Sigmoid colon (tissue), 7 donors: ENCODE measurements around the gene ACTG1. TPM values are rescaled to one million over a fixed set of nuclear protein-coding genes. Genes with fewer than 3 reads are reported as not detected.

Experiments used
- DNase-seq: peaks from one replicate; pipeline ENCODE4 v3.0.0-alpha.2; 2019
- H3K27ac ChIP-seq, 4 donors: fragments of 200-600 bp; sonication (generic); one replicate each; pipeline ENCODE4 v1.5.1; 2016 to 2019; ENCODE audit warnings: mild to moderate bottlenecking in 1 of 4
- H3K27me3 ChIP-seq, 3 donors: fragments of 200-600 bp; sonication (generic); one replicate each; pipeline ENCODE4 v1.5.1; 2019; ENCODE audit warnings: mild to moderate bottlenecking in 1 of 3
- H3K36me3 ChIP-seq, 4 donors: fragments of 200-600 bp; sonication (generic); one replicate each; pipeline ENCODE4 v1.5.1; 2016 to 2019
- H3K4me1 ChIP-seq, 4 donors: fragments of 200-600 bp; sonication (generic); one replicate each; pipeline ENCODE4 v1.5.1; 2017 to 2019
- H3K4me3 ChIP-seq, 4 donors: fragments of 200-600 bp; sonication (generic); one replicate each; pipeline ENCODE4 v1.5.1; 2017 to 2019; ENCODE audit warnings: mild to moderate bottlenecking in 2 of 4, moderate library complexity in 1 of 4
- H3K9me3 ChIP-seq, 4 donors: fragments of 200-600 bp in 3 of 4; sonication (generic) in 3 of 4; one replicate each; pipeline versions ENCODE4 v1.5.1 to v1.6.1; 2013 to 2019
- EP300 ChIP-seq, 4 donors: sonication (generic); formaldehyde crosslinking; IDR thresholded peaks; one replicate each; pipeline ENCODE4 v1.6.1; 2017; ENCODE audit warnings: antibody characterized with exemption in 4 of 4
- POLR2A ChIP-seq, 2 donors: fragments of 450-650 bp; IDR thresholded peaks; one replicate each; pipeline ENCODE4 v1.6.1; 2016; ENCODE audit warnings: antibody characterized with exemption in 2 of 2, mild to moderate bottlenecking in 2 of 2, moderate library complexity in 2 of 2
- POLR2AphosphoS5 ChIP-seq, 4 donors: sonication (generic); formaldehyde crosslinking; IDR thresholded peaks; one replicate each; pipeline ENCODE4 v1.6.1; 2017; ENCODE audit warnings: antibody characterized with exemption in 4 of 4
- WGBS, 2 donors: extraction: QIAGEN DNeasy Blood & Tissue Kit; methylation state at CpG; one replicate each; pipeline ENCODE4 v1.1.7; 2013; 5-methylcytosine and 5-hydroxymethylcytosine counted together
- intact Hi-C: fragments of 100-400 bp; cut with DNase I; formaldehyde crosslinking; loops from one replicate; pipeline ENCODE4 v1.15.1; 2023
- polyA plus RNA-seq, 3 donors: library from polyadenylated mRNA; stranded (reverse); fragments of 200-250 nt; gene quantifications; one replicate each; pipeline ENCODE4 v1.2.3, GENCODE V29; 2013
- total RNA-seq, 4 donors: library from RNA; depleted of rRNA; stranded (reverse); fragments of >200 nt; gene quantifications; one replicate each; pipeline ENCODE4 v1.1.0, GENCODE V29; 2016
- TF ChIP-seq, protein P1 (sequence below), 4 experiments: fragments of 450-650 bp in 3 of 4; fragments of 200-600 bp in 1 of 4; IDR thresholded peaks; one replicate each; pipeline ENCODE4 v1.5.1; 2016 to 2019; ENCODE audit warnings: antibody characterized with exemption in 4 of 4, mild to moderate bottlenecking in 3 of 4, moderate library complexity in 2 of 4
- donor health status: healthy with polysubstance abuse.
- donor health status: Bipolar disorder and iron deficiency.
- donor health status: healthy.

Gene ACTG1
- total and polyA plus RNA-seq, 7 donors = 1,038 to 4,527 (median 2,003) TPM

GRCh38 chr17:81498953-81499600 lies 13.5 kb downstream of the ACTG1 start:
- Histone ChIP-seq H3K9me3 (no peaks in the 10 kb centered on the region), H3K4me3 (no peak overlapping the region), H3K27me3 (peaks cover 0 to 4% (median 0%) of the 10 kb centered on the region in 3 donors), H3K27ac (no peak overlapping the region), H3K36me3 (no peaks in the 10 kb centered on the region), H3K4me1 (no peaks in the 10 kb centered on the region)
- no peak for DNase-seq
- TF ChIP-seq POLR2AphosphoS5 (IDR thresholded peaks at IDR 0.05) (no peak), EP300 (IDR thresholded peaks at IDR 0.05) (no peak), POLR2A (IDR thresholded peaks at IDR 0.05) (no peak)
- WGBS, 2 donors = 48 to 68% methylated on average over 64 of the region's 64 CpGs
- intact Hi-C loops = no loop called here

GRCh38 chr17:81494626-81495377 lies 17.8 kb downstream of the ACTG1 start:
- intact Hi-C loops = no loop called here
- no peak for DNase-seq
- peaks cover 0 to 10% (median 8%) of the 10 kb centered on the region in 3 donors for H3K27me3 ChIP-seq
- H3K9me3 ChIP-seq = no peaks in the 10 kb centered on the region
- WGBS, 2 donors = 54 to 57% methylated on average over 8 of the region's 8 CpGs
- H3K27ac ChIP-seq = no peak overlapping the region
- TF ChIP-seq, protein P1, sequence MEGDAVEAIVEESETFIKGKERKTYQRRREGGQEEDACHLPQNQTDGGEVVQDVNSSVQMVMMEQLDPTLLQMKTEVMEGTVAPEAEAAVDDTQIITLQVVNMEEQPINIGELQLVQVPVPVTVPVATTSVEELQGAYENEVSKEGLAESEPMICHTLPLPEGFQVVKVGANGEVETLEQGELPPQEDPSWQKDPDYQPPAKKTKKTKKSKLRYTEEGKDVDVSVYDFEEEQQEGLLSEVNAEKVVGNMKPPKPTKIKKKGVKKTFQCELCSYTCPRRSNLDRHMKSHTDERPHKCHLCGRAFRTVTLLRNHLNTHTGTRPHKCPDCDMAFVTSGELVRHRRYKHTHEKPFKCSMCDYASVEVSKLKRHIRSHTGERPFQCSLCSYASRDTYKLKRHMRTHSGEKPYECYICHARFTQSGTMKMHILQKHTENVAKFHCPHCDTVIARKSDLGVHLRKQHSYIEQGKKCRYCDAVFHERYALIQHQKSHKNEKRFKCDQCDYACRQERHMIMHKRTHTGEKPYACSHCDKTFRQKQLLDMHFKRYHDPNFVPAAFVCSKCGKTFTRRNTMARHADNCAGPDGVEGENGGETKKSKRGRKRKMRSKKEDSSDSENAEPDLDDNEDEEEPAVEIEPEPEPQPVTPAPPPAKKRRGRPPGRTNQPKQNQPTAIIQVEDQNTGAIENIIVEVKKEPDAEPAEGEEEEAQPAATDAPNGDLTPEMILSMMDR (IDR thresholded peaks at IDR 0.05) = no peak
- TF ChIP-seq POLR2AphosphoS5 (IDR thresholded peaks at IDR 0.05) (no peak), EP300 (IDR thresholded peaks at IDR 0.05) (no peak), POLR2A (IDR thresholded peaks at IDR 0.05) (no peak)
- no peaks in the 10 kb centered on the region for H3K4me1 ChIP-seq
- H3K4me3 ChIP-seq = no peak overlapping the region
- H3K36me3 ChIP-seq = no peaks in the 10 kb centered on the region

- TF ChIP-seq EP300 (IDR thresholded peaks at IDR 0.05) = no peak
- no peak for TF ChIP-seq POLR2A (IDR thresholded peaks at IDR 0.05)
- TF ChIP-seq, protein P1 (IDR thresholded peaks at IDR 0.05) = no peak
- TF ChIP-seq POLR2AphosphoS5 (IDR thresholded peaks at IDR 0.05) = no peak
- Histone ChIP-seq H3K4me3 (no peak overlapping the region), H3K27ac (no peak overlapping the region), H3K4me1 (peaks cover 0 to 9% (median 8%) of the 10 kb centered on the region in 4 donors), H3K36me3 (no peaks in the 10 kb centered on the region), H3K9me3 (no peaks in the 10 kb centered on the region), H3K27me3 (peaks cover 0 to 10% (median 4%) of the 10 kb centered on the region in 3 donors)
- no peak for DNase-seq
- intact Hi-C loops = no loop called here
- WGBS, 2 donors = 84 to 91% methylated on average over 16 of the region's 16 CpGs
Observed at GRCh38 chr17:81493198-81494038, 19.2 kb downstream of the ACTG1 start.

DNA sequence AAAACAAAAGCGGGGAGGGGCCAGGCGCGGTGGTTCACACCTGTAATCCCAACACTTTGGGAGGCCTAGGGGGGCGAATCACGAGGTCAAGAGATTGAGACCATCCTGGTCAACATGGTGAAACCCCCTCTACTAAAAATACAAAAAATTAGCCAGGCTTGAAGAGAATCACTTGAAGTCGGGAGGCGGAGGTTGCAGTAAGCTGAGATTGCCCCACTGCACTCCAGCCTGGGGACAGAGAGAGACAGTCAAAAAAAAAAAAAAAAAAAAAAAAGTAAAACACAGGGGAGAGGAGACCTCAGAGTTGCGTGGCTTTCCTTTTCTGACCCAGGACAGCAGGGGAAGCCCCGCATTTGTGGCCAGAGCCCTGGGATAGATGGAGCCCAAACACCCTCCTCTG lies 19.9 kb downstream of the ACTG1 start:
- Histone ChIP-seq H3K4me3 (no peak overlapping the region), H3K4me1 (peaks cover 0 to 13% (median 12%) of the 10 kb centered on the region in 4 donors), H3K27ac (no peak overlapping the region), H3K9me3 (no peaks in the 10 kb centered on the region), H3K27me3 (peaks cover 0 to 10% (median 4%) of the 10 kb centered on the region in 3 donors), H3K36me3 (no peaks in the 10 kb centered on the region)
- intact Hi-C loops = no loop called here
- WGBS, 2 donors = 83 to 87% methylated on average over 9 of the region's 9 CpGs
- no peak for TF ChIP-seq EP300 (IDR thresholded peaks at IDR 0.05)
- TF ChIP-seq, protein P1 (IDR thresholded peaks at IDR 0.05) = no peak
- no peak for TF ChIP-seq POLR2AphosphoS5 (IDR thresholded peaks at IDR 0.05)
- no peak for DNase-seq
